ENCODE measurements around the gene TMEM176B.

- no peak for TF ChIP-seq POLR2A (IDR thresholded peaks at IDR 0.05)
- TF ChIP-seq, protein P1, sequence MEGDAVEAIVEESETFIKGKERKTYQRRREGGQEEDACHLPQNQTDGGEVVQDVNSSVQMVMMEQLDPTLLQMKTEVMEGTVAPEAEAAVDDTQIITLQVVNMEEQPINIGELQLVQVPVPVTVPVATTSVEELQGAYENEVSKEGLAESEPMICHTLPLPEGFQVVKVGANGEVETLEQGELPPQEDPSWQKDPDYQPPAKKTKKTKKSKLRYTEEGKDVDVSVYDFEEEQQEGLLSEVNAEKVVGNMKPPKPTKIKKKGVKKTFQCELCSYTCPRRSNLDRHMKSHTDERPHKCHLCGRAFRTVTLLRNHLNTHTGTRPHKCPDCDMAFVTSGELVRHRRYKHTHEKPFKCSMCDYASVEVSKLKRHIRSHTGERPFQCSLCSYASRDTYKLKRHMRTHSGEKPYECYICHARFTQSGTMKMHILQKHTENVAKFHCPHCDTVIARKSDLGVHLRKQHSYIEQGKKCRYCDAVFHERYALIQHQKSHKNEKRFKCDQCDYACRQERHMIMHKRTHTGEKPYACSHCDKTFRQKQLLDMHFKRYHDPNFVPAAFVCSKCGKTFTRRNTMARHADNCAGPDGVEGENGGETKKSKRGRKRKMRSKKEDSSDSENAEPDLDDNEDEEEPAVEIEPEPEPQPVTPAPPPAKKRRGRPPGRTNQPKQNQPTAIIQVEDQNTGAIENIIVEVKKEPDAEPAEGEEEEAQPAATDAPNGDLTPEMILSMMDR (IDR thresholded peaks at IDR 0.05): no peak
These were observed 51.8 kb downstream of the TMEM176B start for GRCh38 chr7:150748376-150748775.

Measured in lower leg skin (tissue), 3 donors.